ENCODE results near the gene TRA2A.
A peak's percentile ranks its signal among the peaks of the same experiment; 100 is the strongest.

TRA2A gene

GRCh38 chr7:23469150-23469960 lies 62.4 kb downstream of the TRA2A start:
- DNase-seq, result peak in 1 of 2 donors; percentile 45

GRCh38 chr7:23468526-23469149 lies 63.1 kb downstream of the TRA2A start:
- DNase-seq, result peak; percentile 24 to 33

- peak in 1 of 2 donors; percentile 22 for DNase-seq
Observed at GRCh38 chr7:23467806-23468525, 63.8 kb downstream of the TRA2A start.

DNA sequence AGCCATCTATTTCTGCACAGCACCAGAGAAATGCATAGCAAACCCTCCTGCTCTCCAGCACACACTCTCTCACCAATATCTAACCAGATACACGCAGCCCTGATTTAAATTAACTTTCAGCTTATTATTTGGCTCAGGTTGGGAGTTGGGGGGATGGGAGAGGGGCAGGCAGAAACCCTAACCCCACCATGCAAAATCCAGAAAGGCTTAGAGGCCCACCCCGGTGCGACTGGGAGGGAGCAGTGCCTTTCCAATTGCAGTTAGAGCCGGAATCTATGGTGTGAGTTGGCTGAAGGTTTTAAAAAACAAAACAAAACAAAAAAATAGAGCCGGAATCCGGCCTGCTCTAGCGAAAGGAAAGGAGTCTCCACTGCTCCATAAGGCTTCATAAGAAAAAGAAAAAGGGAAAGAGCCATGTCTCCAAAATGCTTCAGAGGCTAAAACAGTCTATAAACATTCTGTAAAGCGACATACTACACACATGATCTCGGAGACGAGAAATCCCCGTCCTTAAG lies 64.4 kb downstream of the TRA2A start:
- DNase-seq, result no peak

DNA sequence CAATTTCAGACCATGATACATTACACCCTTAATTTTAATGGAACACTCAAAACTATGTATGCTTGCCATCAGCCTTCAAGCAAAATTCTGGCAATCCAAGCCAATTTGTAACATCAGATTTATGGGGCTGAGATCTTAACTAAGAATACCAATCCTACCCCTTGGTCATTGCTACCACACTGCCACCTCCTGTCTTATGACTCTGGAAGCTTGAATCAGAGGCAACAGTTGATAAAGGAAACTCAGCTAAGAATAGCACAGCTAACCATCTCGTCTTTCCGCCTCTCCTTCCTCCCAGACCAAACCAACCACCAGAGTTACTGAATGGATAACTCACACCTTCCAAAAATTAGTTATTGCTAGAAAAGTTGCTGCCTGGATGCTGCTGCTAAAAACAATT lies 68.9 kb downstream of the TRA2A start:
- no peak for DNase-seq

- no peak for DNase-seq
Observed at GRCh38 chr7:23458044-23458443, 73.7 kb downstream of the TRA2A start.

DNA sequence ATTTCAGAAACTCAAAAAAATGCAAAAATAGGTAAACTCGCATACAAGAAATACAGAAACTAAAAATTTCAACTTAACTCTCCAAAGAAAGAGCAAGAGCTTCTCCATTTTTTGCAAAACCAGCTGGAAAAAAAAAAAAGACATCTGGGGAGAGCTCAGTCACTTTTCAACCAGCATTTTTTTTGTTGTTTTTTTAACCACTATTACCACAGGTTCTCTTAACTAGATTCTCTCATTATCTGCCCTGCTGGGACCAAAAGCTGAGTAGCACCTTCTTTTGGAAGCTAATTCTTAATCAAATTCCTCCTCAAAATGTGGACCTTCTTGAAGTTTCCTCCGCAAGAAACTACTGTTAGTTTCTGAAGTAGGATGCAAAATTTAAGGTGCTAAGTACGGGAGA lies 75.7 kb downstream of the TRA2A start:
- DNase-seq, result no peak

GRCh38 chr7:23454881-23455526 lies 76.8 kb downstream of the TRA2A start:
- no peak for DNase-seq
